Measurements from ENCODE around the gene PREP. TPM values are rescaled to one million over a fixed set of nuclear protein-coding genes. Genes with fewer than 3 reads are reported as not detected.

PREP gene
- total RNA-seq, 4 donors from 2014 or later, result 34.6 to 71.8 (median 51.8) TPM

GRCh38 chr6:105443941-105444340 is 41.1 kb upstream of the PREP start:
- H3K36me3 ChIP-seq, result no peaks in the 10 kb centered on the region
- ATAC-seq (no peak), DNase-seq (no peak)
- intact Hi-C loops (cut with DNase I; ENCODE audit: low total_unique reads) (no loop called here), in situ Hi-C loops (cut with MboI; ENCODE audit: low sequenced_read_pairs in 4 of 4) (loop anchor here in 3 of 4 donors (25.0 kb wide), 1 partner anchor 1118 kb away; no protein-coding TSS in a partner anchor)
- H3K27me3 ChIP-seq, result no peaks in the 10 kb centered on the region
- no peaks in the 10 kb centered on the region for H3K9me3 ChIP-seq
- TF ChIP-seq POLR2A (IDR thresholded peaks at IDR 0.05), result no peak
- no peak for TF ChIP-seq CTCF (IDR thresholded peaks at IDR 0.05 in 4 of 5, conservative IDR thresholded peaks at IDR 0.05 in 1 of 5)
- H3K4me1 ChIP-seq, result no peaks in the 10 kb centered on the region
- H3K4me3 ChIP-seq, result no peak overlapping the region
- H3K27ac ChIP-seq, result no peak overlapping the region

- no peaks in the 10 kb centered on the region for H3K9me3 ChIP-seq
- no peaks in the 10 kb centered on the region for H3K4me1 ChIP-seq
- intact Hi-C loops (cut with DNase I; ENCODE audit: low total_unique reads), result no loop called here
- DNase-seq, result no peak
- H3K27me3 ChIP-seq, result no peaks in the 10 kb centered on the region
- no peak overlapping the region for H3K4me3 ChIP-seq
- no peaks in the 10 kb centered on the region for H3K36me3 ChIP-seq
- in situ Hi-C loops (cut with MboI; ENCODE audit: low sequenced_read_pairs in 4 of 4), result loop anchor here in 3 of 4 donors (25.0 kb wide), 1 partner anchor 1120 kb away; no protein-coding TSS in a partner anchor
- H3K27ac ChIP-seq, result no peak overlapping the region
- TF ChIP-seq CTCF (IDR thresholded peaks at IDR 0.05 in 4 of 5, conservative IDR thresholded peaks at IDR 0.05 in 1 of 5) (no peak), POLR2A (IDR thresholded peaks at IDR 0.05) (no peak)
- no peak for ATAC-seq
These were observed 39.5 kb upstream of the PREP start for GRCh38 chr6:105442369-105442768.

GRCh38 chr6:105437236-105437635 is 34.4 kb upstream of the PREP start:
- DNase-seq, result no peak
- intact Hi-C loops (cut with DNase I; ENCODE audit: low total_unique reads), result no loop called here
- H3K36me3 ChIP-seq, result no peaks in the 10 kb centered on the region
- no peak overlapping the region for H3K4me3 ChIP-seq
- no peak for TF ChIP-seq POLR2A (IDR thresholded peaks at IDR 0.05)
- no peak for TF ChIP-seq CTCF (IDR thresholded peaks at IDR 0.05 in 4 of 5, conservative IDR thresholded peaks at IDR 0.05 in 1 of 5)
- H3K4me1 ChIP-seq, result no peaks in the 10 kb centered on the region
- in situ Hi-C loops (cut with MboI; ENCODE audit: low sequenced_read_pairs in 4 of 4), result loop anchor here in 3 of 4 donors (25.0 kb wide), 1 partner anchor 1125 kb away; no protein-coding TSS in a partner anchor
- no peaks in the 10 kb centered on the region for H3K27me3 ChIP-seq
- H3K9me3 ChIP-seq, result no peaks in the 10 kb centered on the region
- H3K27ac ChIP-seq, result no peak overlapping the region
- ATAC-seq, result no peak

GRCh38 chr6:105433723-105434122 is 30.8 kb upstream of the PREP start:
- Histone ChIP-seq H3K4me1 (no peaks in the 10 kb centered on the region), H3K36me3 (no peaks in the 10 kb centered on the region), H3K27ac (no peak overlapping the region), H3K9me3 (no peaks in the 10 kb centered on the region), H3K4me3 (no peak overlapping the region), H3K27me3 (no peaks in the 10 kb centered on the region)
- DNase-seq (no peak), ATAC-seq (no peak)
- intact Hi-C loops (cut with DNase I; ENCODE audit: low total_unique reads) (loop anchor here (5.0 kb wide), 2 partner anchors 879 to 1134 kb away; no protein-coding TSS in a partner anchor), in situ Hi-C loops (cut with MboI; ENCODE audit: low sequenced_read_pairs in 4 of 4) (loop anchor here in 3 of 4 donors (25.0 kb wide), 1 partner anchor 1129 kb away; no protein-coding TSS in a partner anchor)
- TF ChIP-seq POLR2A (IDR thresholded peaks at IDR 0.05), result no peak
- TF ChIP-seq CTCF (IDR thresholded peaks at IDR 0.05 in 4 of 5, conservative IDR thresholded peaks at IDR 0.05 in 1 of 5), result no peak

GRCh38 chr6:105432797-105433196 is 29.9 kb upstream of the PREP start:
- no peaks in the 10 kb centered on the region for H3K27me3 ChIP-seq
- no peaks in the 10 kb centered on the region for H3K9me3 ChIP-seq
- TF ChIP-seq POLR2A (IDR thresholded peaks at IDR 0.05), result no peak
- TF ChIP-seq CTCF (IDR thresholded peaks at IDR 0.05 in 4 of 5, conservative IDR thresholded peaks at IDR 0.05 in 1 of 5), result no peak
- H3K27ac ChIP-seq, result no peak overlapping the region
- no peaks in the 10 kb centered on the region for H3K4me1 ChIP-seq
- DNase-seq (no peak), ATAC-seq (no peak)
- no peak overlapping the region for H3K4me3 ChIP-seq
- intact Hi-C loops (cut with DNase I; ENCODE audit: low total_unique reads) (loop anchor here (5.0 kb wide), 2 partner anchors 880 to 1135 kb away; no protein-coding TSS in a partner anchor), in situ Hi-C loops (cut with MboI; ENCODE audit: low sequenced_read_pairs in 4 of 4) (loop anchor here in 3 of 4 donors (25.0 kb wide), 1 partner anchor 1130 kb away; no protein-coding TSS in a partner anchor)
- no peaks in the 10 kb centered on the region for H3K36me3 ChIP-seq
